NCI-H748 treated with DMSO at 0.1 percent for 48 hours (cell line): ENCODE results near the gene UTP14C.
"Not testable (repeated sequence)": the region's sequence is repeated elsewhere in the genome, so short reads cannot be mapped to it uniquely, and the experiment has no call there.

Source experiments
- DNase-seq: peaks from one replicate; lab custom pipeline; 2025; lab: John Stamatoyannopoulos, UW

UTP14C gene

GRCh38 chr13:52043675-52044074, 19.2 kb downstream of the UTP14C start:
- DNase-seq, result no peak

- no peak for DNase-seq
These were observed 23.0 kb downstream of the UTP14C start for GRCh38 chr13:52047463-52047862.

- DNase-seq, result no peak
These were observed 24.0 kb downstream of the UTP14C start for GRCh38 chr13:52048516-52048915.

GRCh38 chr13:52051400-52051799, 26.9 kb downstream of the UTP14C start:
- DNase-seq, result no peak

GRCh38 chr13:52053460-52053859, 29.0 kb downstream of the UTP14C start:
- no peak for DNase-seq

GRCh38 chr13:52061064-52061463, 36.6 kb downstream of the UTP14C start:
- not testable (repeated sequence) for DNase-seq

GRCh38 chr13:52061587-52061986, 37.1 kb downstream of the UTP14C start:
- no peak for DNase-seq

GRCh38 chr13:52067237-52067636, 42.7 kb downstream of the UTP14C start:
- DNase-seq, result no peak

GRCh38 chr13:52070929-52071523, 46.5 kb downstream of the UTP14C start:
- DNase-seq, result no peak
